NCI-H748 (cell line): ENCODE results near the gene SIPA1L3.

Source experiments
- DNase-seq: peaks from one replicate; lab custom pipeline; 2025; ENCODE audit not compliant: unreplicated experiment; lab: John Stamatoyannopoulos, UW

The SIPA1L3 gene

DNA sequence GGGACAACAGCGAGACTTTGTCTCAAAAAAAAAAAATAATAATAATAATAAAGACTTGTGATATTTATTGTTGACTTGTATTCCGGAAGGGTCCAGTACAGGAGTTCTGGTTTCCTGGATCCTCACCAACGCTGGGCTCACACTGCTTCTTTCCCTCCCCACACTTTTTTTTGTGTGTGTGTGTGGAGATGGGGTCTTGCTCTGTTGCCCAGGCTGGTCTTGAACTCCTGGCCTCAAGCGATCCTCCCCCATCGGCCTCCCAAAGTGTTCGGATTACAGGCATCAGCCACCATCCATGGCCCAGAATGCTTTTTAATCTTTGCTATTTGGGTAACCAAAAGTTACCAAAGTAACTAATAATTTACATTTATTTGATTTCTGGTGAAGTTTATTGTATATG lies 39.1 kb downstream of the SIPA1L3 start:
- no peak for DNase-seq

DNA sequence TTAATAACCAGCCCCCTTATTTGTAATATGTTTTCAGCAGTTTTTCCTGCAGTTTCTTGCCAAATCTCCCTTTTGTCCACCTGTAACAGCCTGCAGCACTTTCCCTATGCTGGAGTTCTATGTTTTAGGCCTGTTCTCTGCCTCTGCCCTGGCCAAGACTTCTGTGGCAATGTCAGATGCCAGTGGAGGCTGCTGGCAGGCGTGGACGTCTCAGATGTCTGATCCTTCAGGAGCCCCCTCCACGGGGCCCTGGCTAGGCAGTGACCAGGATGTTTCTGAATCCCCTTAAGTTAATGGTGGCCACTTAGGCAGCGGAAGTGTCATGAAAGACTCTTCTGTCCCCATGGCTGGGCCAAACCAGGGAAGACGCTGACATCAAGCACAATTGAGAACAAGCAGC lies 40.8 kb downstream of the SIPA1L3 start:
- no peak for DNase-seq

GRCh38 chr19:37948362-37948761 lies 41.4 kb downstream of the SIPA1L3 start:
- no peak for DNase-seq

DNA sequence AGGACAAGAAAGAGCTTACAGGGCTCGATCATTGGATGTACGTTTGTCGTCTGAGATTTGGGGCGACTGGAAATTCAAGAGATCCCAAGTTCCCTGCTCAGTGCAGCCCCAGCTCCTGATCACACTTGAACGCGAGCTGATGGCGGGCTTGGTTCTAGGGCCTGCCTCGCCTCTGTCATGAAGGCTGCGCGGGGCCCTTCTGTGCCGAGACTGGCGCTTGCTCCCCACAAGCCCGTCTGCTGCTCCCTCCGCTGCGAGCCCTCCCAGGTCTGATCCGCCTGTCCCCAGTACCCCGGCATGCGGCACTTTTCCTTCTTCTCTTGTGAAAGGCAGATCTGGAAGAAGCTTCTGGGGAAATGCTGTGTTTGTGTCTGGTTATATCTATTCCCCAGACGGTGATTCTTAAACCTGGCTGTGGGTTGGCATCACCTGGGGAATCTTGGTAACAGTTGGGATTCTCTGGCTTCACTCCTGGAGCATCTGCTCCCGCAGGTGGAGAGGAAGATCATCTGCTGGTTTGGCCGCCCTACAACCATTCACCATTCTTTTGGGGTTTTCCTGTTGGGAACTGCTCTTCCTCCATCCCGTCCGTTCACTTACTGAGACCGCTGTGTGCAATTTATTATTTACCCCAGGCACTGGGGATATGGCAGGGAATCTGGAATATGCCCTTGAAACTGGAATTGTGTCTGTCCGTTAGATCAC lies 43.6 kb downstream of the SIPA1L3 start:
- DNase-seq, result peak; percentile 25

- DNase-seq, result no peak
Observed at GRCh38 chr19:37951816-37952210, 44.8 kb downstream of the SIPA1L3 start.

GRCh38 chr19:37953171-37953917 lies 46.3 kb downstream of the SIPA1L3 start:
- DNase-seq, result no peak

DNA sequence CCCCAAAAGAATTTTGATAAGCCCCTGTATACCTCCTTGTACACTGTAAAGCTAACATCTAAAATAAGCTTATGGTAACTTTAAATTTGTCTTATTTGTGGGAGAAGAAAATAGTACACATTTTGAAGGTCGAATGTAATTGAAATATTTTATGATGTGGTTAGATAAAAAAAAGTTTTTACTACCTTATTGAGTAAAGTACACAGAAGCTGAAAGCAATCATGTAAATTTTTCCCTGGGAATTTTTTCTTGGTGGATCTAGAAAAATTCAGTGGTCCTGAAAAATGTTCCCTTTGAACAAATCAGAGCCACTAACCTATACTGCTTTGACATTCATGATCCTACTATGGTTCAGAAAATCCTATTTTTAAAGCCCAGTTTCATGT lies 46.9 kb downstream of the SIPA1L3 start:
- DNase-seq, result no peak

DNA sequence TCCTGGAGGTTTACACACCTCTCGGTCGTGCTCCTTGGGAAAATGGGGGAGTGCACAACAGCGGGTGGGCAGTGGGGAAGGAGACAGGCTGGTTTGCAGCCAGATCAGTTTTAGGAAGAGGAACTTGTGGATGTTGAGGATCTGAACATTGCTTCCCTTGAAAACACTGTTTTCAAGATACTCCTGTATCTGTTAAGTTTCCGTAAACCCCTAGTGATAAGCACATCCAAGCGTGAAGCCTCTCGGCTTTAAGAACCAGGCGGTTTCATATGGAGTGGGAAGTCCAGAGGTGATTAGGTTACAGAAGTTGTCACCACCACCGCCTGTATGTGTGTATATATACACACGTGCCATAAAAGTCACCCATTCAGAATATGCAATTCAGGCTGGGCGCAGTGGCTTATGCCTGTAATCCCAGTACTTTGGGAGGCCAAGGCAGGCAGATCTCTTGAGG lies 47.4 kb downstream of the SIPA1L3 start:
- DNase-seq, result no peak

GRCh38 chr19:37955986-37956385 lies 49.0 kb downstream of the SIPA1L3 start:
- DNase-seq, result peak; percentile 99

GRCh38 chr19:37957176-37957575 lies 50.2 kb downstream of the SIPA1L3 start:
- peak; percentile 46 for DNase-seq

GRCh38 chr19:37959665-37960114 lies 52.7 kb downstream of the SIPA1L3 start:
- no peak for DNase-seq

DNA sequence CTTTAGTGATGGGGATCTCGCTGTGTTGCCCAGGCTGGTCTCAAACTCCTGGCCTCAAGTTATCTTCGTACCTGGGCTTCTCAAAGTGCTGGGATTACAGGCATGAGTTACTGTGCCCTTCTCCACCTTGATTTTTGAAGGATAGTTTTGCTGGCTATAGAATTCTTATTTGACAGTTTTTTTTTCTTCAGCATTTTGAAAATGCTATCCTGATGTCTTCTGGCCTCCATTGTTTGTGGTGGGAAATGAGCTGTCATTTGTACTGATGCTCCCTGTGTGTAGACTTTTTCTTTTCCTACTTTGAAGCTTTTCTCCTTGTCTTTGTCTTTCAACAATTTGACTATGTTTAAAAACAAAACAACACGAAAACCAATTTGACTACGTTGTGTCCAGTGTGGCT lies 54.2 kb downstream of the SIPA1L3 start:
- no peak for DNase-seq

- DNase-seq, result no peak
Observed at GRCh38 chr19:37963190-37963936, 56.4 kb downstream of the SIPA1L3 start.

GRCh38 chr19:37964109-37964508 lies 57.1 kb downstream of the SIPA1L3 start:
- DNase-seq, result no peak

DNA sequence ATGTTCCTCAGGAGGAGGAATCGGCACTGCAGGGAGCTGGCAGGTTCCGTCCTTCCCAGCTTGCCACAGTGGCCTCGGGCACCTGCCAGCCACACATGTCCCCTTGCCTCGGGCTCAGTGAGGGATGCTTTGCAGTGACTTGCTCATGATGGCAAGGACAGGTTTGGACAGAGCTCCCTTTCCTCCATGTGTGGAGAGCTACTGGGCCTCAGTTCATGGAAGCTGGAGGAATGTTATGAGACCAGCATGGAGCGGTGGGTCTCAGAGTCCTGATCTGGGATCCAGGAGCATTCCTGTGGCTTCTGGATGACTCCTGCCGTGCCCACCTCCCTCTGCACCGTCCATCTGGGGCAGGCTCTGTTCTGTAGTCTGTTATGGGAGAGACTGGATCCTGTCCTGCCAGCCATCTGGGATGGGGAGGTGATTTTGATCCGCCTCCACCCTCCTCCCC lies 59.2 kb downstream of the SIPA1L3 start:
- DNase-seq, result no peak

- peak; percentile 18 for DNase-seq
Observed at GRCh38 chr19:37966662-37967231, 59.7 kb downstream of the SIPA1L3 start.

DNA sequence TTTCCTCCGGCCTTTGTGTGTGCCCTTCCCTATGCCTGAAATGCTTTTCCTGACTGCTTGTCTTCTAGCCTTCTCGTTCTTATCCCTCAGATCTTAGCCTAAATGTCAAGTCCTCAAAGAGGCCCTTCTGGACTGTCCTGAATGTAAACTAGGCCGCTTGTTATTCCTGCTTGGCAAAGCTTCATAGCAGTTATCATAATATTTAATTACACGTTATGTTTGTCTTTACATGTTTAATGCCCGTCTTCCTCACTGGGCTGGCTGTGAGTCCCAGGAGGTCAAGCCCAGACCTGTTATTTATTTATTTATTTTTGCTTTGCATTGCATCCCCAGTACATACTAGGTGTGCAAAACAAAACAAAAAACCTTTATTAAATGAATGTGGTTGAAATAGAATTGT lies 62.7 kb downstream of the SIPA1L3 start:
- no peak for DNase-seq

DNA sequence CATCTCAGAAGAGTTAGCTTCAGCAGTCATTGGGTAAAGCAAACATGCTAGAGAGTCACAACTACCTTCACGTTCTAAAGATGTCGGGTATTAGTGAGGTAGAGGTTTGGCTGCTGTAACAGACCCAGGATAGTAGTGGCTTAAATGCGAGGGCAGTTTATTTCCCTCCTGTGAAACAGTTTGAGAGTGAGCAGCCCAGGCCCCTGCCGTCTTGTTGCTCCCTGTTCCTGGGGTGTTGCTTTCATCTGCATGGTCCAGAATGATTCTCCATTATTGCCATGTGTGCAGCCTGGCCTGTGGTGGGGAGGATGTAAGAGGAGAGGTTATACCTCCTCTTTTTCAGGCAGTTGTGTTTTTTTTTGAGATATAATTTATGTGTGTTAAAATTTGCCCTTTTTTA lies 63.7 kb downstream of the SIPA1L3 start:
- DNase-seq, result no peak

GRCh38 chr19:37972803-37973202 lies 65.8 kb downstream of the SIPA1L3 start:
- DNase-seq, result no peak

DNA sequence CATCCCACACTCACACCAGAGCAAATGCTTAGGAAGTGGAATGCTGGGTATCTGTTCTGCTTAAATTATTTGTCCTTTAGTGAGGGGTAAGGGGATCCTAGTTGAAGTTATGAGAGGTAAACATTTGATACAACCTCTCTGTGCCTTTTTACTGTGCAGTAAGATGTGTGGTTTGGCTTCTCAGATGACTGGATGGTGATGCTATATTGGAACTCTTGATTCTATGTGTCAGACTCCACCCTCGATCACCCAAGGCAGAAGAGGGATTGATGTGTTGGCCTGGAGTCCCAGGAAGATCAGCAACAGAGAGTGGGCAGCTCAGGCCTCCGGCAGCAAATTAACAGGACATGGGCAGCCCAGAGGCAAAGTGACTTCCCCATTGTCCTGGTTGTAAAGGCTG lies 66.7 kb downstream of the SIPA1L3 start:
- no peak for DNase-seq

- DNase-seq, result no peak
Observed at GRCh38 chr19:37975071-37975470, 68.1 kb downstream of the SIPA1L3 start.
